Measurements from ENCODE around the gene DOP1B.

Gene DOP1B

DNA sequence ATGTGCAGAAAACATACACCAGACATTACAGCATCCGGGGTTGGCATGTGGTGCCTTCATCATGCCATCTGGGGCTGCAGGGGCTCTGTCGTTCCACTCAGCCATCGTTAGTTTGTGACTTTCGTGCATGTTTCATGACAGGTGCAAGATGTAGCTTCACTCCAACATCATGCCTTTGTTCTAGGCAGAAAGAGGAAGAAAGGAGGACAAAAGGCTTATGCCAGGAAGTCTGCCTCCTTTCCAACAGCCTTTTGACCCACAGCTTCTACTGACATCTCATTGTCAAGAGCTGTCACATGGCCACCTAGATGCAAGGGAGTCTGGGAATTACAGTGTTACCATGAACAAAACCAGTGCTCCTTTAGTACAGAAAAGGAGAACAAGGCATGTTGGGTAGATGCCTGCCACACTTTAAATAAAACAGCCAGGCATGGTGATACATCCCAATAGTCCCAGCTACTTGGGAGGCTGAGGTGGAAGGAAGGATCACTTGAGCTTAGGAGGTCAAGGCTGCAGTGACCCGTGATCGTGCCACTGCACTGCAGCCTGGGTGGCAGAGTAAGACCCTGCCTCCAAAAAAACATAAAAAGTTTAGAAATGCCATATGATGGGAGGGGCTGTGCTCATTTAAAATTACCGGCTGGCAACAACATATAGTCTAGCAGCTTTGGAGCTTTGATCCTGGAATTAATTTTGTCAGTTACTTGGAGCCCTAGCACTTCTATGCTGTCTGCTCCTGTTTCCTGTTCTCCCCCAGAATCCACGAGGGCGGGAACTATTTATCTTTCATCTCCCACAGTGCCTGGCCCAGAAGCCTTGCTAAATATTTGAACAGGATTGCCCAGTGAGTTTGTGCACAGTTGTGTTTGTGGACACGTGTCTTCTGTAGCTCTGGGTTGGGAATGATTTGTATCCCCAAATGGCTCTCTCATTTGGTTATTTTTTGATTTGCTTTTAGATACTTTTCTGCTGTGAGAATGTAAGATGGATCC, 7.4 kb downstream of the DOP1B start:
- H2AFZ ChIP-seq (ENCODE audit: insufficient read depth, low read length, poor library complexity): no peak overlapping the region
- no peak overlapping the region for H4K91ac ChIP-seq (ENCODE audit: low read depth, low read length)
- H3K18ac ChIP-seq (ENCODE audit: low read length): no peak overlapping the region
- H3K27ac ChIP-seq (ENCODE audit: low read depth, low read length): no peak overlapping the region
- H2BK12ac ChIP-seq (ENCODE audit: low read length): no peak overlapping the region
- H3K4me2 ChIP-seq (ENCODE audit: low read length): no peak overlapping the region
- no peak overlapping the region for H4K8ac ChIP-seq (ENCODE audit: low read depth, low read length)
- no peaks in the 10 kb centered on the region for H3K79me1 ChIP-seq (ENCODE audit: low read length)
- no peak overlapping the region for H3K9ac ChIP-seq (ENCODE audit: low read length)
- H2BK120ac ChIP-seq (ENCODE audit: insufficient read depth, low read length, poor library complexity): no peak overlapping the region
- H3K27me3 ChIP-seq (ENCODE audit: insufficient read depth, low read length): no peaks in the 10 kb centered on the region
- no peak overlapping the region for H3K23ac ChIP-seq (ENCODE audit: low read length)
- H2BK5ac ChIP-seq (ENCODE audit: low read depth, low read length, poor library complexity): no peak overlapping the region
- H3K14ac ChIP-seq (ENCODE audit: low read length): no peak overlapping the region
- H2AK5ac ChIP-seq (ENCODE audit: low read length): no peak overlapping the region
- no peak overlapping the region for H3K4me3 ChIP-seq (ENCODE audit: low read depth, low read length)
- no CpG with 5 or more reads among the region's 10 CpGs for WGBS (ENCODE audit: extremely low coverage, insufficient coverage, insufficient read length)
- peaks cover 5 to 12% of the 10 kb centered on the region in 2 experiments for H3K36me3 ChIP-seq (ENCODE audit: control insufficient read depth in 1 of 2, insufficient read depth in 2 of 2, low read length in 2 of 2)
- H3K79me2 ChIP-seq (ENCODE audit: control insufficient read depth, insufficient read depth, low read length, poor library complexity): peaks cover 7% of the 10 kb centered on the region
- no peak overlapping the region for H3K4ac ChIP-seq (ENCODE audit: low read depth, low read length)
- no peak overlapping the region for H4K12ac ChIP-seq (ENCODE audit: low read depth, low read length)
- no peaks in the 10 kb centered on the region for H3K9me3 ChIP-seq (ENCODE audit: insufficient read depth, low read depth, low read length)
- H3K4me1 ChIP-seq (ENCODE audit: control insufficient read depth in 1 of 2, insufficient read depth in 2 of 2, low read length in 2 of 2): peaks cover 14 to 15% of the 10 kb centered on the region in 2 experiments
- DNase-seq: no peak

DNA sequence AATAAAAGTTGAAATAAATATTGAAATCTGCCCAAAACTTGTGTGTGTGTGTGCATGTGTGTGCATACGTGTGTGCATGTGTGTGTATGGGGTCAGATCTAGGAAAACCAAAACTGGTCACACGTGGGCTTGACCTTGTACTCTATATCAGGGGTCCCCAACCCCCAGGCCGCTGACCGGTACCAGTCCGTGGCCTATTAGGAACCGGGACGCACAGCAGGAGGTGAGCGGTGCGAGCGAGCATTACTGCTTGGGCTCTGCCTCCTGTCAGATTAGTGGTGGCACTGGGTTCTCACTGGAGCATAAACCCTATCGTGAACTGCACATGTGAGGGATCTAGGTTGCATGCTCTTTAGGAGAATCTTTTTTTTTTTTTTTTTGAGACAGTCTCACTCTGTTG, 8.7 kb downstream of the DOP1B start:
- H3K18ac ChIP-seq (ENCODE audit: low read length): peak overlapping the region; percentile 11
- no CpG with 5 or more reads among the region's 11 CpGs for WGBS (ENCODE audit: extremely low coverage, insufficient coverage, insufficient read length)

DNA sequence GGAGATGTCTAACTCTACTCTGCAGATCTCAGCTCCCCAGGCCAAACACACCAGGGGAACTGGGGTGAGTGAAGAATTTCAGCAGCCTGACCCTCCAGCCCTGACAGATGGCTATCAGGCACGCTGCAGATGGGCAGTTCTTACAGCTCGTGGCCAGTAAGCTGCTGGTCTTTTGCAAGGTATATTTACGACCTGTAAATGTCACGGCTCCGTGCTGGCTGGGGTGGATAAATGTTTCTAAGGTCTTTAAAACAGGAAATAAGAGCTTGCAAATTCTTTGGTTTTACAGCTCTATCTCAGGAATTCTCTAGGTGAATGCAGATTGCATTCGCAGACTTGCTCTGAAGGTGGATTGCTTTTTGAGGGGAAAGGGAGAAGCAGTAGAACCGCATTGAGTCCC, 10.1 kb downstream of the DOP1B start:
- Histone ChIP-seq H4K8ac (ENCODE audit: low read depth, low read length) (no peak overlapping the region), H2BK12ac (ENCODE audit: low read length) (no peak overlapping the region), H2AFZ (ENCODE audit: insufficient read depth, low read length, poor library complexity) (no peak overlapping the region), H3K4me1 (ENCODE audit: control insufficient read depth in 1 of 2, insufficient read depth in 2 of 2, low read length in 2 of 2) (peaks cover 19 to 24% of the 10 kb centered on the region in 2 experiments), H4K12ac (ENCODE audit: low read depth, low read length) (no peak overlapping the region), H2AK5ac (ENCODE audit: low read length) (no peak overlapping the region), H3K79me1 (ENCODE audit: low read length) (no peaks in the 10 kb centered on the region), H3K36me3 (ENCODE audit: control insufficient read depth in 1 of 2, insufficient read depth in 2 of 2, low read length in 2 of 2) (peaks cover 17 to 19% of the 10 kb centered on the region in 2 experiments), H3K4me3 (ENCODE audit: low read depth, low read length) (no peak overlapping the region), H3K9me3 (ENCODE audit: insufficient read depth, low read depth, low read length) (peaks cover 3% of the 10 kb centered on the region), H3K14ac (ENCODE audit: low read length) (no peak overlapping the region), H3K27me3 (ENCODE audit: insufficient read depth, low read length) (no peaks in the 10 kb centered on the region), H3K23ac (ENCODE audit: low read length) (no peak overlapping the region), H4K91ac (ENCODE audit: low read depth, low read length) (no peak overlapping the region), H3K18ac (ENCODE audit: low read length) (no peak overlapping the region), H3K27ac (ENCODE audit: low read depth, low read length) (peak overlapping the region; percentile 79), H2BK5ac (ENCODE audit: low read depth, low read length, poor library complexity) (no peak overlapping the region), H3K9ac (ENCODE audit: low read length) (no peak overlapping the region), H3K4ac (ENCODE audit: low read depth, low read length) (no peak overlapping the region), H2BK120ac (ENCODE audit: insufficient read depth, low read length, poor library complexity) (no peak overlapping the region), H3K4me2 (ENCODE audit: low read length) (peak overlapping the region; percentile 1), H3K79me2 (ENCODE audit: control insufficient read depth, insufficient read depth, low read length, poor library complexity) (peaks cover 4% of the 10 kb centered on the region)
- DNase-seq: peak; percentile 75 to 84
- WGBS (ENCODE audit: extremely low coverage, insufficient coverage, insufficient read length): no CpG with 5 or more reads among the region's 7 CpGs

More for the DNA sequence above, 8.7 kb downstream of the DOP1B start:
- Histone ChIP-seq H3K14ac (ENCODE audit: low read length) (no peak overlapping the region), H3K4me3 (ENCODE audit: low read depth, low read length) (no peak overlapping the region), H4K8ac (ENCODE audit: low read depth, low read length) (no peak overlapping the region), H3K4me1 (ENCODE audit: control insufficient read depth in 1 of 2, insufficient read depth in 2 of 2, low read length in 2 of 2) (peaks cover 14 to 15% of the 10 kb centered on the region in 2 experiments), H3K36me3 (ENCODE audit: control insufficient read depth in 1 of 2, insufficient read depth in 2 of 2, low read length in 2 of 2) (peaks cover 13 to 21% of the 10 kb centered on the region in 2 experiments), H3K79me1 (ENCODE audit: low read length) (no peaks in the 10 kb centered on the region), H3K27me3 (ENCODE audit: insufficient read depth, low read length) (no peaks in the 10 kb centered on the region), H2BK12ac (ENCODE audit: low read length) (no peak overlapping the region), H2BK5ac (ENCODE audit: low read depth, low read length, poor library complexity) (no peak overlapping the region), H3K4me2 (ENCODE audit: low read length) (no peak overlapping the region), H2BK120ac (ENCODE audit: insufficient read depth, low read length, poor library complexity) (no peak overlapping the region), H3K79me2 (ENCODE audit: control insufficient read depth, insufficient read depth, low read length, poor library complexity) (peaks cover 5% of the 10 kb centered on the region), H3K4ac (ENCODE audit: low read depth, low read length) (peak overlapping the region; percentile 15), H2AK5ac (ENCODE audit: low read length) (no peak overlapping the region), H4K91ac (ENCODE audit: low read depth, low read length) (no peak overlapping the region), H3K27ac (ENCODE audit: low read depth, low read length) (no peak overlapping the region), H3K23ac (ENCODE audit: low read length) (no peak overlapping the region), H2AFZ (ENCODE audit: insufficient read depth, low read length, poor library complexity) (no peak overlapping the region), H3K9me3 (ENCODE audit: insufficient read depth, low read depth, low read length) (peaks cover 3% of the 10 kb centered on the region), H3K9ac (ENCODE audit: low read length) (no peak overlapping the region), H4K12ac (ENCODE audit: low read depth, low read length) (no peak overlapping the region)
- DNase-seq: no peak

DNA sequence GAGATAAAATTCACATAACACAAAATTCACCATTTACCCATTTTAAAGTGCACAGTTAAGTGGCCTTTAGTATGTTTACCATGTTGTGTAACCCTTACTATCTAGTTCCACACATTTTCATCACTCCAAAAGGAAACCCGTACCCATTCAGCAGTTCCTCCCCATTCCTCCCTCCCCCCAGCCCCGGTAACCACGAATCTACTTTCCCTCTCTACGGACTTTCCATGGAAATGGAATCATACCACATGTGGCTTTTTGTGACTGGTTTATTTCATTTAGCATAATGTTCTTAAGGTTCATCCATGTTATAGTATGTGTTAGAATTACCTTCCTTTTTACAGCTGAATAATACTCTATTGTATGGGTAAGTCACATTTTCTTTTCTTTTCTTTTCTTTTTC, 10.9 kb downstream of the DOP1B start:
- H3K27me3 ChIP-seq (ENCODE audit: insufficient read depth, low read length): no peaks in the 10 kb centered on the region
- H2AFZ ChIP-seq (ENCODE audit: insufficient read depth, low read length, poor library complexity): no peak overlapping the region
- no peak overlapping the region for H3K27ac ChIP-seq (ENCODE audit: low read depth, low read length)
- H2BK5ac ChIP-seq (ENCODE audit: low read depth, low read length, poor library complexity): no peak overlapping the region
- no peak overlapping the region for H2BK120ac ChIP-seq (ENCODE audit: insufficient read depth, low read length, poor library complexity)
- H3K79me2 ChIP-seq (ENCODE audit: control insufficient read depth, insufficient read depth, low read length, poor library complexity): peaks cover 3% of the 10 kb centered on the region
- no peak overlapping the region for H3K14ac ChIP-seq (ENCODE audit: low read length)
- H4K91ac ChIP-seq (ENCODE audit: low read depth, low read length): no peak overlapping the region
- H3K36me3 ChIP-seq (ENCODE audit: control insufficient read depth in 1 of 2, insufficient read depth in 2 of 2, low read length in 2 of 2): peaks cover 17 to 19% of the 10 kb centered on the region in 2 experiments
- H2AK5ac ChIP-seq (ENCODE audit: low read length): no peak overlapping the region
- H3K23ac ChIP-seq (ENCODE audit: low read length): no peak overlapping the region
- H3K9me3 ChIP-seq (ENCODE audit: insufficient read depth, low read depth, low read length): peaks cover 3% of the 10 kb centered on the region
- no CpG with 5 or more reads among the region's 4 CpGs for WGBS (ENCODE audit: extremely low coverage, insufficient coverage, insufficient read length)
- H3K18ac ChIP-seq (ENCODE audit: low read length): no peak overlapping the region
- H2BK12ac ChIP-seq (ENCODE audit: low read length): no peak overlapping the region
- no peaks in the 10 kb centered on the region for H3K79me1 ChIP-seq (ENCODE audit: low read length)
- no peak overlapping the region for H4K12ac ChIP-seq (ENCODE audit: low read depth, low read length)
- H3K9ac ChIP-seq (ENCODE audit: low read length): no peak overlapping the region
- no peak overlapping the region for H3K4me3 ChIP-seq (ENCODE audit: low read depth, low read length)
- no peak overlapping the region for H4K8ac ChIP-seq (ENCODE audit: low read depth, low read length)
- H3K4me2 ChIP-seq (ENCODE audit: low read length): no peak overlapping the region
- H3K4ac ChIP-seq (ENCODE audit: low read depth, low read length): no peak overlapping the region
- H3K4me1 ChIP-seq (ENCODE audit: control insufficient read depth in 1 of 2, insufficient read depth in 2 of 2, low read length in 2 of 2): peaks cover 23 to 28% of the 10 kb centered on the region in 2 experiments
- DNase-seq: no peak
